Neutrophil (primary cell): ENCODE data around the gene SEMA7A.

Experiments used
- H3K27ac ChIP-seq: fragments of 200-600 bp; sonication (generic); 2 replicates; pipeline ENCODE4 v1.5.1; 2016; ENCODE audit warnings: mild to moderate bottlenecking, moderate library complexity
- H3K27me3 ChIP-seq: fragments of 200-600 bp; sonication (generic); 2 replicates; pipeline ENCODE4 v1.6.0; 2016; ENCODE audit warnings: mild to moderate bottlenecking
- H3K36me3 ChIP-seq: fragments of 200-600 bp; sonication (generic); 2 replicates; pipeline ENCODE4 v1.5.1; 2017
- H3K4me1 ChIP-seq, 2 experiments: fragments of 200-600 bp in 1 of 2; sonication (generic) in 1 of 2; 1 replicate in 1 of 2; 2 replicates in 1 of 2; pipeline versions ENCODE4 v1.5.1 to v1.6.1; 2013 to 2016; ENCODE audit warnings: low read depth in 1 of 2, low read length in 1 of 2, mild to moderate bottlenecking in 1 of 2, moderate library complexity in 1 of 2; ENCODE audit not compliant: control insufficient read depth in 1 of 2, insufficient read depth in 1 of 2
- H3K4me3 ChIP-seq, 2 experiments: fragments of 200-600 bp in 1 of 2; sonication (generic) in 1 of 2; 1 replicate in 1 of 2; 2 replicates in 1 of 2; pipeline ENCODE4 v1.5.1; 2013 to 2016; ENCODE audit warnings: low read depth in 1 of 2, low read length in 1 of 2, mild to moderate bottlenecking in 1 of 2, moderate library complexity in 1 of 2
- H3K9me3 ChIP-seq: fragments of 200-600 bp; sonication (generic); 2 replicates; pipeline ENCODE4 v1.5.1; 2016
- TF ChIP-seq, protein P1 (sequence below): fragments of 200-600 bp; sonication (generic); IDR thresholded peaks from 2 replicates; pipeline ENCODE4 v1.5.1; 2016; ENCODE audit warnings: antibody characterized with exemption

Gene SEMA7A

GRCh38 chr15:74425630-74426029 lies 8.1 kb downstream of the SEMA7A start:
- Histone ChIP-seq H3K4me3 (no peak overlapping the region), H3K27me3 (peaks cover 19% of the 10 kb centered on the region), H3K9me3 (no peaks in the 10 kb centered on the region), H3K36me3 (no peaks in the 10 kb centered on the region), H3K27ac (no peak overlapping the region), H3K4me1 (peaks cover 14 to 27% of the 10 kb centered on the region in 2 experiments)
- TF ChIP-seq, protein P1, sequence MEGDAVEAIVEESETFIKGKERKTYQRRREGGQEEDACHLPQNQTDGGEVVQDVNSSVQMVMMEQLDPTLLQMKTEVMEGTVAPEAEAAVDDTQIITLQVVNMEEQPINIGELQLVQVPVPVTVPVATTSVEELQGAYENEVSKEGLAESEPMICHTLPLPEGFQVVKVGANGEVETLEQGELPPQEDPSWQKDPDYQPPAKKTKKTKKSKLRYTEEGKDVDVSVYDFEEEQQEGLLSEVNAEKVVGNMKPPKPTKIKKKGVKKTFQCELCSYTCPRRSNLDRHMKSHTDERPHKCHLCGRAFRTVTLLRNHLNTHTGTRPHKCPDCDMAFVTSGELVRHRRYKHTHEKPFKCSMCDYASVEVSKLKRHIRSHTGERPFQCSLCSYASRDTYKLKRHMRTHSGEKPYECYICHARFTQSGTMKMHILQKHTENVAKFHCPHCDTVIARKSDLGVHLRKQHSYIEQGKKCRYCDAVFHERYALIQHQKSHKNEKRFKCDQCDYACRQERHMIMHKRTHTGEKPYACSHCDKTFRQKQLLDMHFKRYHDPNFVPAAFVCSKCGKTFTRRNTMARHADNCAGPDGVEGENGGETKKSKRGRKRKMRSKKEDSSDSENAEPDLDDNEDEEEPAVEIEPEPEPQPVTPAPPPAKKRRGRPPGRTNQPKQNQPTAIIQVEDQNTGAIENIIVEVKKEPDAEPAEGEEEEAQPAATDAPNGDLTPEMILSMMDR, result no peak

GRCh38 chr15:74424901-74425528 lies 8.7 kb downstream of the SEMA7A start:
- TF ChIP-seq, protein P1, result no peak
- peaks cover 13% of the 10 kb centered on the region for H3K27me3 ChIP-seq
- no peak overlapping the region for H3K27ac ChIP-seq
- peaks cover 14 to 27% of the 10 kb centered on the region in 2 experiments for H3K4me1 ChIP-seq
- no peaks in the 10 kb centered on the region for H3K9me3 ChIP-seq
- H3K4me3 ChIP-seq, result no peak overlapping the region
- H3K36me3 ChIP-seq, result no peaks in the 10 kb centered on the region

GRCh38 chr15:74423431-74424257 lies 10.1 kb downstream of the SEMA7A start:
- Histone ChIP-seq H3K36me3 (no peaks in the 10 kb centered on the region), H3K4me3 (no peak overlapping the region), H3K9me3 (no peaks in the 10 kb centered on the region), H3K27me3 (no peaks in the 10 kb centered on the region), H3K4me1 (peaks cover 10 to 15% of the 10 kb centered on the region in 2 experiments), H3K27ac (no peak overlapping the region)
- TF ChIP-seq, protein P1, result no peak

DNA sequence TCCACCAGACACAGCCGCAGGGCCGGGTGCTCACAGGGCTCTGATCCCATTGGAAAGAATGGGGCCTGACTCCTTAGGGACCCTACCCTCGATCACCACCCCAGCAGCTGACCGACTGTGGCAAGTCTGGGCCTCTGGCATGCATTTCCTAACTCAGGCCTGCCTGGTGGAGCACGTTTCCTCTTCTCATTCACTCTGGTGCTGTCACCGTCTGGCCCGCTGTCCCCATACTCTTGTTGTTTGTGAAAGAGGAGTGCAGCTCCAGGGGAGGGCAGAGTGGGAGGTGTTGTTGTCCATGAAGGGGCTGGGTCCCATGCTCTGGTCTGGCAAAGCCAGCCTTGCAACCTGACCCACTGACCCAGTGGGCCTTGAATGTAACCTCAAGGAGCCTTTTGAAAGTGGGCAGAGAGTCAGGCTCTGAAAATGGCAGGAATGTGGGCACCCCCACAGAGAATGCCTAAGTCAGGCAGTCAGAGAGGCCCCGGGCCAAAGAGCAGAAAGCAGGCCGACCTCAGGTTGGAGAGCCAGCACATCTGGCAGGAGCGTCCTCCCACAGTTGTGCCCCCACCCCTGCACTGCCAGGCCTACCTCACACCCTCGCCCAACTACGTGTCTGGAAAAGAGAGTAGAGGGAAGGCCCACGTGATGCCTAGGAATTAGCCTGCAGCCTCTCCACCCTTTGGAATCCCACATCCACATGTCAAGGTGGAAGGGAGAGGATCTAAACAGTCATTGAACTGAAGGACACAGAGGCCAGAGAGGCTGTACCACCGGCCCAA lies 10.9 kb downstream of the SEMA7A start:
- TF ChIP-seq, protein P1, result no peak
- Histone ChIP-seq H3K4me1 (peaks cover 10 to 12% of the 10 kb centered on the region in 2 experiments), H3K36me3 (no peaks in the 10 kb centered on the region), H3K4me3 (no peak overlapping the region), H3K27ac (no peak overlapping the region), H3K27me3 (no peaks in the 10 kb centered on the region), H3K9me3 (no peaks in the 10 kb centered on the region)

DNA sequence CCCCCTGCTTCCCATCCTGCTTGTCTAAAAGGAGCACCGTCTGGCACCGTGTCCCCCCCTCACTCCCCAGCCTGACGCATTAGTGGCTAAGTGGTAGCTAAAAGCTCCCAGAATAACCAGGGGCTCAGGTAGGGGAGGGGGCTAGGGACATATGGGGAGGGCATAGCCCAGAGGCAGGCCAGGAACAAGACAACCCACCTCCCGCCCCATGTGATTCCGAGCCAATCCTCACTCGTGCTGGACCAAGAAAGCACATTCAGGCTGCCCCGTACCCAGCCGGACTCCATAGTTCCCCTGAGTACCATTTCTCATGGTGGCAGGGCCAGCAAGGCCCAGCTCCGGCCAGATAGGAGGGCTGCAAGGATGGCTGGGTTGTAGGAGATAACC lies 11.5 kb downstream of the SEMA7A start:
- no peak overlapping the region for H3K4me3 ChIP-seq

More for the DNA sequence above, 11.5 kb downstream of the SEMA7A start:
- no peaks in the 10 kb centered on the region for H3K36me3 ChIP-seq
- H3K4me1 ChIP-seq, result peaks cover 10 to 12% of the 10 kb centered on the region in 2 experiments
- TF ChIP-seq, protein P1, result no peak
- H3K27me3 ChIP-seq, result no peaks in the 10 kb centered on the region
- no peak overlapping the region for H3K27ac ChIP-seq
- no peaks in the 10 kb centered on the region for H3K9me3 ChIP-seq
